HepG2 (cell line): ENCODE results near the gene SETD1B. TPM values are rescaled to one million over a fixed set of nuclear protein-coding genes. Genes with fewer than 3 reads are reported as not detected.

ENCODE experiments used
- HNF4A ChIP-seq: sonication (generic); formaldehyde crosslinking; IDR thresholded peaks from 2 replicates; pipeline ENCODE4 v1.4.0; 2020; ENCODE audit warnings: missing genetic modification reagents
- HNRNPUL1 ChIP-seq: fragments of 200-400 bp; formaldehyde crosslinking; IDR thresholded peaks from 2 replicates; pipeline ENCODE4 v1.6.1; 2017; ENCODE audit warnings: low read depth, mild to moderate bottlenecking, low read length, moderate library complexity
- PPARG ChIP-seq: conservative IDR thresholded peaks from 2 replicates; pipeline ENCODE4 v1.6.1; 2016; ENCODE audit warnings: missing biosample characterization, missing genetic modification reagents
- ZNF431 ChIP-seq: sonication (generic); formaldehyde crosslinking; IDR thresholded peaks from 2 replicates; pipeline ENCODE4 v1.9.0; 2022; ENCODE audit warnings: missing genetic modification reagents, low read depth, mild to moderate bottlenecking, borderline replicate concordance
- polyA plus RNA-seq, 8 experiments: library from polyadenylated mRNA; depleted of rRNA in 3 of 8; stranded (reverse) in 7 of 8; unstranded in 1 of 8; fragments of >200 nt; fragmentation: Illumina TruSeq in 4 of 8; extraction: Trizol in 4 of 8; gene quantifications; 2 replicates each; pipeline versions ENCODE4 v1.2.1 to v1.2.3, GENCODE V29; 2011 to 2016; ENCODE audit warnings: low read depth in 4 of 8, missing spikeins in 1 of 8, mixed read lengths in 1 of 8; ENCODE audit not compliant: insufficient read depth in 1 of 8
- total RNA-seq, 5 experiments: library from RNA; depleted of rRNA; stranded (reverse); fragments of >200 nt; fragmentation: Illumina TruSeq; extraction: Trizol; gene quantifications; 2 replicates each; pipeline ENCODE4 v1.2.3, GENCODE V29; 2016; ENCODE audit warnings: low read depth in 1 of 5
- TF ChIP-seq, protein P1 (sequence below), 2 experiments: sonication (generic) in 1 of 2; formaldehyde crosslinking in 1 of 2; IDR thresholded peaks; 2 replicates each; pipeline versions ENCODE4 v1.4.0 to v1.6.1; 2018 to 2020; ENCODE audit warnings: missing genetic modification reagents in 2 of 2, borderline replicate concordance in 1 of 2, low read depth in 1 of 2, mild to moderate bottlenecking in 1 of 2, missing biosample characterization in 1 of 2
- TF ChIP-seq, protein P2 (sequence below): sonication (generic); formaldehyde crosslinking; IDR thresholded peaks from 2 replicates; pipeline ENCODE4 v1.8.0; 2022; ENCODE audit warnings: mild to moderate bottlenecking, missing genetic modification reagents, borderline replicate concordance
- TF ChIP-seq, protein P3 (sequence below), 2 experiments: fragments of 450-650 bp in 1 of 2; sonication (generic) in 1 of 2; formaldehyde crosslinking in 1 of 2; IDR thresholded peaks; 2 replicates each; pipeline versions ENCODE4 v1.6.1 to v1.8.0; 2016 to 2022; ENCODE audit warnings: antibody characterized with exemption in 1 of 2, mild to moderate bottlenecking in 1 of 2, missing genetic modification reagents in 1 of 2
- TF ChIP-seq, protein P4 (sequence below): sonication (generic); formaldehyde crosslinking; IDR thresholded peaks from 2 replicates; pipeline ENCODE4 v1.5.1; 2020; ENCODE audit warnings: mild to moderate bottlenecking, missing genetic modification reagents, moderate library complexity

The SETD1B gene
- total and polyA plus RNA-seq, 2 of the 13 experiments (the other 11 are each of a cell fraction or from before 2014, with no cell fraction given) = 1.1 to 1.4 TPM

- TF ChIP-seq ZNF431 (CRISPR knock-in tag) = peak; percentile 46; the same call in 1 of the 2 replicates
- TF ChIP-seq HNF4A (CRISPR knock-in tag) = peak; percentile 42
- TF ChIP-seq, protein P1, sequence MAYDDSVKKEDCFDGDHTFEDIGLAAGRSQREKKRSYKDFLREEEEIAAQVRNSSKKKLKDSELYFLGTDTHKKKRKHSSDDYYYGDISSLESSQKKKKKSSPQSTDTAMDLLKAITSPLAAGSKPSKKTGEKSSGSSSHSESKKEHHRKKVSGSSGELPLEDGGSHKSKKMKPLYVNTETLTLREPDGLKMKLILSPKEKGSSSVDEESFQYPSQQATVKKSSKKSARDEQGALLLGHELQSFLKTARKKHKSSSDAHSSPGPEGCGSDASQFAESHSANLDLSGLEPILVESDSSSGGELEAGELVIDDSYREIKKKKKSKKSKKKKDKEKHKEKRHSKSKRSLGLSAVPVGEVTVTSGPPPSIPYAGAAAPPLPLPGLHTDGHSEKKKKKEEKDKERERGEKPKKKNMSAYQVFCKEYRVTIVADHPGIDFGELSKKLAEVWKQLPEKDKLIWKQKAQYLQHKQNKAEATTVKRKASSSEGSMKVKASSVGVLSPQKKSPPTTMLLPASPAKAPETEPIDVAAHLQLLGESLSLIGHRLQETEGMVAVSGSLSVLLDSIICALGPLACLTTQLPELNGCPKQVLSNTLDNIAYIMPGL (CRISPR knock-in tag; IDR thresholded peaks at IDR 0.05; ENCODE audit: borderline replicate concordance in 1 of 2, low read depth in 1 of 2) = 0 out of 4 replicates have a peak, but pooled peaks of 1 of the 2 experiments have one; percentile 21
- TF ChIP-seq HNRNPUL1 = no peak
- TF ChIP-seq, protein P2, sequence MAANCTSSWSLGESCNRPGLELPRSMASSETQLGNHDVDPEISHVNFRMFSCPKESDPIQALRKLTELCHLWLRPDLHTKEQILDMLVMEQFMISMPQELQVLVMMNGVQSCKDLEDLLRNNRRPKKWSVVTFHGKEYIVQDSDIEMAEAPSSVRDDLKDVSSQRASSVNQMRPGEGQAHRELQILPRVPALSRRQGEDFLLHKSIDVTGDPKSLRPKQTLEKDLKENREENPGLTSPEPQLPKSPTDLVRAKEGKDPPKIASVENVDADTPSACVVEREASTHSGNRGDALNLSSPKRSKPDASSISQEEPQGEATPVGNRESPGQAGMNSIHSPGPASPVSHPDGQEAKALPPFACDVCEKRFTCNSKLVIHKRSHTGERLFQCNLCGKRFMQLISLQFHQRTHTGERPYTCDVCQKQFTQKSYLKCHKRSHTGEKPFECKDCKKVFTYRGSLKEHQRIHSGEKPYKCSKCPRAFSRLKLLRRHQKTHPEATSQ (CRISPR knock-in tag) = no peak
- TF ChIP-seq, protein P3, sequence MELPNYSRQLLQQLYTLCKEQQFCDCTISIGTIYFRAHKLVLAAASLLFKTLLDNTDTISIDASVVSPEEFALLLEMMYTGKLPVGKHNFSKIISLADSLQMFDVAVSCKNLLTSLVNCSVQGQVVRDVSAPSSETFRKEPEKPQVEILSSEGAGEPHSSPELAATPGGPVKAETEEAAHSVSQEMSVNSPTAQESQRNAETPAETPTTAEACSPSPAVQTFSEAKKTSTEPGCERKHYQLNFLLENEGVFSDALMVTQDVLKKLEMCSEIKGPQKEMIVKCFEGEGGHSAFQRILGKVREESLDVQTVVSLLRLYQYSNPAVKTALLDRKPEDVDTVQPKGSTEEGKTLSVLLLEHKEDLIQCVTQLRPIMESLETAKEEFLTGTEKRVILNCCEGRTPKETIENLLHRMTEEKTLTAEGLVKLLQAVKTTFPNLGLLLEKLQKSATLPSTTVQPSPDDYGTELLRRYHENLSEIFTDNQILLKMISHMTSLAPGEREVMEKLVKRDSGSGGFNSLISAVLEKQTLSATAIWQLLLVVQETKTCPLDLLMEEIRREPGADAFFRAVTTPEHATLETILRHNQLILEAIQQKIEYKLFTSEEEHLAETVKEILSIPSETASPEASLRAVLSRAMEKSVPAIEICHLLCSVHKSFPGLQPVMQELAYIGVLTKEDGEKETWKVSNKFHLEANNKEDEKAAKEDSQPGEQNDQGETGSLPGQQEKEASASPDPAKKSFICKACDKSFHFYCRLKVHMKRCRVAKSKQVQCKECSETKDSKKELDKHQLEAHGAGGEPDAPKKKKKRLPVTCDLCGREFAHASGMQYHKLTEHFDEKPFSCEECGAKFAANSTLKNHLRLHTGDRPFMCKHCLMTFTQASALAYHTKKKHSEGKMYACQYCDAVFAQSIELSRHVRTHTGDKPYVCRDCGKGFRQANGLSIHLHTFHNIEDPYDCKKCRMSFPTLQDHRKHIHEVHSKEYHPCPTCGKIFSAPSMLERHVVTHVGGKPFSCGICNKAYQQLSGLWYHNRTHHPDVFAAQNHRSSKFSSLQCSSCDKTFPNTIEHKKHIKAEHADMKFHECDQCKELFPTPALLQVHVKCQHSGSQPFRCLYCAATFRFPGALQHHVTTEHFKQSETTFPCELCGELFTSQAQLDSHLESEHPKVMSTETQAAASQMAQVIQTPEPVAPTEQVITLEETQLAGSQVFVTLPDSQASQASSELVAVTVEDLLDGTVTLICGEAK (IDR thresholded peaks at IDR 0.05) = no peak
- TF ChIP-seq, protein P3 (CRISPR knock-in tag; IDR thresholded peaks at IDR 0.05) = peak; percentile 46; the same call in 1 of the 2 replicates
- TF ChIP-seq, protein P4, sequence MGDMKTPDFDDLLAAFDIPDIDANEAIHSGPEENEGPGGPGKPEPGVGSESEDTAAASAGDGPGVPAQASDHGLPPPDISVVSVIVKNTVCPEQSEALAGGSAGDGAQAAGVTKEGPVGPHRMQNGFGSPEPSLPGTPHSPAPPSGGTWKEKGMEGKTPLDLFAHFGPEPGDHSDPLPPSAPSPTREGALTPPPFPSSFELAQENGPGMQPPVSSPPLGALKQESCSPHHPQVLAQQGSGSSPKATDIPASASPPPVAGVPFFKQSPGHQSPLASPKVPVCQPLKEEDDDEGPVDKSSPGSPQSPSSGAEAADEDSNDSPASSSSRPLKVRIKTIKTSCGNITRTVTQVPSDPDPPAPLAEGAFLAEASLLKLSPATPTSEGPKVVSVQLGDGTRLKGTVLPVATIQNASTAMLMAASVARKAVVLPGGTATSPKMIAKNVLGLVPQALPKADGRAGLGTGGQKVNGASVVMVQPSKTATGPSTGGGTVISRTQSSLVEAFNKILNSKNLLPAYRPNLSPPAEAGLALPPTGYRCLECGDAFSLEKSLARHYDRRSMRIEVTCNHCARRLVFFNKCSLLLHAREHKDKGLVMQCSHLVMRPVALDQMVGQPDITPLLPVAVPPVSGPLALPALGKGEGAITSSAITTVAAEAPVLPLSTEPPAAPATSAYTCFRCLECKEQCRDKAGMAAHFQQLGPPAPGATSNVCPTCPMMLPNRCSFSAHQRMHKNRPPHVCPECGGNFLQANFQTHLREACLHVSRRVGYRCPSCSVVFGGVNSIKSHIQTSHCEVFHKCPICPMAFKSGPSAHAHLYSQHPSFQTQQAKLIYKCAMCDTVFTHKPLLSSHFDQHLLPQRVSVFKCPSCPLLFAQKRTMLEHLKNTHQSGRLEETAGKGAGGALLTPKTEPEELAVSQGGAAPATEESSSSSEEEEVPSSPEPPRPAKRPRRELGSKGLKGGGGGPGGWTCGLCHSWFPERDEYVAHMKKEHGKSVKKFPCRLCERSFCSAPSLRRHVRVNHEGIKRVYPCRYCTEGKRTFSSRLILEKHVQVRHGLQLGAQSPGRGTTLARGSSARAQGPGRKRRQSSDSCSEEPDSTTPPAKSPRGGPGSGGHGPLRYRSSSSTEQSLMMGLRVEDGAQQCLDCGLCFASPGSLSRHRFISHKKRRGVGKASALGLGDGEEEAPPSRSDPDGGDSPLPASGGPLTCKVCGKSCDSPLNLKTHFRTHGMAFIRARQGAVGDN = peak; percentile 97
- 0 out of 2 replicates have a peak, but pooled peaks have one; percentile 37 for TF ChIP-seq PPARG (CRISPR knock-in tag)
These were observed 5.6 kb upstream of the SETD1B start (continued) for GRCh38 chr12:121797937-121798786.
